Measurements from ENCODE around the gene HSPA9.

Gene HSPA9

DNA sequence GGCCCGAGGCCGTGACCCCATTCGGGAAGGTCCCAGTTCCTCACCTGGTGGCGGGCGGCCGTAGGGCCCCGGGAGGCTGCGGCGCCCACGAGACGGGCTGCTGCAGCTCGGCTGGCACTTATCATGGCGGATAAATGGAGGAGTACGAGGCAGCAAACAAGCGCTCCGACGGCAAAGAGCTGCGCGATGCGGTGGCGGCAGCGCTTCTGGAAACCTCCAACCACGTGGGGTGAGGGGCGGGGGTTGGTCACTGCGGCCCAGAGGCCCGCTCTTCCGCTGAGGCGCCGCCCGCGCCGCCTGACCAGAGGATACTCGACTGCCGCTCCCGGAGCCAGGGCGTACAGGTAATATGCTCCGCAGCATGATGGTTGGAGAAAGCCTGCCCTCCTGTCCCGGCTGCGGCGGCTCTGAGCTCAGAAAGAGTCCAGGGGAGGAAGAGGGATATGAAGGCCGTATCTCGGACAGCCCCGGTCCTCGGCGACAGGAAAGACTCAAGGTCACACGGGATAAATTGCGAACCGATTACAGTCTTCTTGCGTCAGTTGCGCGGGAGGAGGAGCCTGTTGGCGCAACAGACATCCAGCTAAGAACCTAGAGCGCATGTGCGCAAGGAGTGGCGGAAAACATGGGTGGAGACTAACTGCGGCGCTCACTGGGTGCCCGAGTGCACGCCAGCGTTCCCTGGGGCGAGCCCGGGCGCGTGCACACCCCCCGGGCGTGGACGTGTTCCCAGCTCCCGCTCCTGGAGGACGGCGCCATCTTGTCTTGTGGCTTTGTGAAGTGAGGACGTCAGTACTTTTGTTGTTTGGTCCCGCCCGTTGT is at the start of gene HSPA9:
Gene HSPA9, minus strand, starts transcription at position 208 of the 822 bp plus-strand sequence. Its CDS starts 83 bp downstream, at position 125.
- H3K4me1 ChIP-seq (ENCODE audit: control insufficient read depth, insufficient read depth, low read length, unreplicated experiment) = peaks cover 11% of the 10 kb centered on the region
- peak within 1 kb of the TSS; percentile 94 for H3K4me3 ChIP-seq (ENCODE audit: low read depth, low read length)
- peaks cover 44% of the 10 kb centered on the region for H3K79me2 ChIP-seq (ENCODE audit: control insufficient read depth, insufficient read depth, low read length, unreplicated experiment)
- peak within 1 kb of the TSS; percentile 97 for H3K27ac ChIP-seq (ENCODE audit: low read depth, low read length)
- no peaks in the 10 kb centered on the region for H3K27me3 ChIP-seq (ENCODE audit: insufficient read depth, low read length)
- peak within 1 kb of the TSS; percentile 99 for H2AFZ ChIP-seq (ENCODE audit: low read length, unreplicated experiment)
- peaks cover 17% of the 10 kb centered on the region for H3K36me3 ChIP-seq (ENCODE audit: insufficient read depth, low read length)

DNA sequence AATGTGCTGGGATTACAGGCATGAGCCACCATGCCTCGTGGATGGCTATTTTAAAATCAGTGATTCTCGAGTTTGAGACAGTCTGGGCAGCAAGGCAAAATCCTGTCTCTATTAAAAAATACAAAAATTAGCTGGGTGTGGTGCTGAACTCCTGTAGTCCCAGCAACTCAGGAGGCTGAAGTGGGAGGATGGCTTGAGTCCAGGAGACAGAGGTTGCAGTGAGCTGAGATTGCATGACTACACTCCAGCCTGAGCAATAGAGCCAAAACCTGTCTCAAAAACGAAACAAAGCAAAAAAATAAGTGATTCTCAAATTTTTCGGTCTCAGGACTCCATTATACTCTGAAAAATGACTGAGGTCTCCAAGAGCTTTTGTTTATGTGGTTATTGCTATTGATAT is 47.9 kb upstream of the HSPA9 start:
- Histone ChIP-seq H3K4me3 (ENCODE audit: low read depth, low read length) (no peak overlapping the region), H3K27me3 (ENCODE audit: insufficient read depth, low read length) (no peaks in the 10 kb centered on the region), H3K4me1 (ENCODE audit: control insufficient read depth, insufficient read depth, low read length, unreplicated experiment) (no peaks in the 10 kb centered on the region), H3K27ac (ENCODE audit: low read depth, low read length) (no peak overlapping the region), H2AFZ (ENCODE audit: low read length, unreplicated experiment) (no peak overlapping the region), H3K79me2 (ENCODE audit: control insufficient read depth, insufficient read depth, low read length, unreplicated experiment) (no peaks in the 10 kb centered on the region), H3K36me3 (ENCODE audit: insufficient read depth, low read length) (no peaks in the 10 kb centered on the region)

DNA sequence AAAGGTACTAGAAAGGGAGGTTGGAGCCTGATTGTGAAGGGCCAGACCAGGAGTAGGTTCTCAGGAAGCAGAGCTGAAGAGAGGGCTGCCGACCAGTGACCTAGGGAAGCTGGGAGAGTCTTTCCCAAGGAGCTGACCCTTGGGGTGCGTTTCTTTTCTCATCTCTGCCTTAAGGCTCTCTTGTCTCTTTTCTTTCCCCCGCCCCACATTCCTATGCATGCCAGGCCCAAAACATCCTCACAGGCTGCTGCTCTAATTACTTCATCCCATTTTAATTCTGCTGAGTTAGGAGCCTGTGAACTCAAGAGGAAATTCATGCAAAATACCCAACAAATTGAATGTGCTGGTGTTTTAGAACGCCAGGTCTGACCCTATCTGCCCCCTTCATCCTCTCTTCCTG is 46.9 kb upstream of the HSPA9 start:
- H3K27me3 ChIP-seq (ENCODE audit: insufficient read depth, low read length) = no peaks in the 10 kb centered on the region
- H3K36me3 ChIP-seq (ENCODE audit: insufficient read depth, low read length) = no peaks in the 10 kb centered on the region
- H3K27ac ChIP-seq (ENCODE audit: low read depth, low read length) = no peak overlapping the region
- H3K4me1 ChIP-seq (ENCODE audit: control insufficient read depth, insufficient read depth, low read length, unreplicated experiment) = no peaks in the 10 kb centered on the region
- H2AFZ ChIP-seq (ENCODE audit: low read length, unreplicated experiment) = no peak overlapping the region
- no peak overlapping the region for H3K4me3 ChIP-seq (ENCODE audit: low read depth, low read length)
- no peaks in the 10 kb centered on the region for H3K79me2 ChIP-seq (ENCODE audit: control insufficient read depth, insufficient read depth, low read length, unreplicated experiment)

DNA sequence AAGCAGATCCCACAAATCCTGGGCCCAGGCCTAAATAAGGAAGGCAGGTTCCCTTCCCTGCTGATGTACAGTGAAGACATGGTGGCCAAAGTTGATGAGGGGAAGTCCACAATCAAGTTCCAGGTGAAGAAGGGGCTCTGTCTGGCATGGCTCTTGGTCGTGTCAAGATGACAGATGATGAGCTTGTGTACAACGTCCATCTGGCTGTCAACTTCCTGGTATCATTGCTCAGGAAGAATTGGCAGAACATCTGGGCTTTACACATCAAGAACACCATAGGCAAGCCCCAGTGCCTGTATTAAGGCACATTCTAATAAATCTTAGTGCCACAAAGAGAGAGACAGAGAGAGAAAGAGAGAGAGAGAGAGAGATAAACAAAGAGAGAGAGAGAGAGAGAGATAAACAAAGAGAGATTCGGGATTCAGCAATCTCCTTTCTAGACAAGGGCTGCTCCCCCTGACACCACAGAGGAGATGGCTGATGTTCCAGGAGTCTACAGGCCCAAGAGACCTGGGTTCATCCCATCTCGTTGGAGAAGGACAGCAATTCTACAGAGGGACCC is 45.5 kb upstream of the HSPA9 start:
- Histone ChIP-seq H3K36me3 (ENCODE audit: insufficient read depth, low read length) (no peaks in the 10 kb centered on the region), H3K27me3 (ENCODE audit: insufficient read depth, low read length) (no peaks in the 10 kb centered on the region), H3K4me1 (ENCODE audit: control insufficient read depth, insufficient read depth, low read length, unreplicated experiment) (no peaks in the 10 kb centered on the region), H3K27ac (ENCODE audit: low read depth, low read length) (no peak overlapping the region), H3K4me3 (ENCODE audit: low read depth, low read length) (no peak overlapping the region), H2AFZ (ENCODE audit: low read length, unreplicated experiment) (no peak overlapping the region), H3K79me2 (ENCODE audit: control insufficient read depth, insufficient read depth, low read length, unreplicated experiment) (no peaks in the 10 kb centered on the region)

DNA sequence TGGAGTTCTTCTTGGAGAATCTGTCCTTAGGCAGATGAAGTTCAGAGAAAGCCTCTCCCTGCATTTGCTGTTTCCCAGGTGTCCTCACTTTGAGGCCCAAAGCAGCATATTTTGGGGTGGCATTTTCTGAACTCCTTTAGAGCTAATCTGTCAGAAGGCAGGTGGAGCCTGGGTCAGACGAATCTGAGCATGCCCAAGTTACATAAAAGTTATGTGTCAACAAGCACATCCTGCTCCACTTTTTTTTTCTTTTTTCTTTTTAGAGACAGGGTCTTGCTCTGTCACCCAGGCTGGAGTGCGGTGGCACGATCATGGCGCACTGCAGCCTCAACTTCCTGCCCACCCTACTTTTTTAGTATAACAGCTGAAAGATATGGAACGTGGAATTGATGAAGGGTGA is 41.3 kb upstream of the HSPA9 start:
- Histone ChIP-seq H3K27ac (ENCODE audit: low read depth, low read length) (no peak overlapping the region), H3K4me3 (ENCODE audit: low read depth, low read length) (no peak overlapping the region), H3K36me3 (ENCODE audit: insufficient read depth, low read length) (no peaks in the 10 kb centered on the region), H3K27me3 (ENCODE audit: insufficient read depth, low read length) (peaks cover 10% of the 10 kb centered on the region), H3K4me1 (ENCODE audit: control insufficient read depth, insufficient read depth, low read length, unreplicated experiment) (no peaks in the 10 kb centered on the region), H2AFZ (ENCODE audit: low read length, unreplicated experiment) (no peak overlapping the region), H3K79me2 (ENCODE audit: control insufficient read depth, insufficient read depth, low read length, unreplicated experiment) (no peaks in the 10 kb centered on the region)

DNA sequence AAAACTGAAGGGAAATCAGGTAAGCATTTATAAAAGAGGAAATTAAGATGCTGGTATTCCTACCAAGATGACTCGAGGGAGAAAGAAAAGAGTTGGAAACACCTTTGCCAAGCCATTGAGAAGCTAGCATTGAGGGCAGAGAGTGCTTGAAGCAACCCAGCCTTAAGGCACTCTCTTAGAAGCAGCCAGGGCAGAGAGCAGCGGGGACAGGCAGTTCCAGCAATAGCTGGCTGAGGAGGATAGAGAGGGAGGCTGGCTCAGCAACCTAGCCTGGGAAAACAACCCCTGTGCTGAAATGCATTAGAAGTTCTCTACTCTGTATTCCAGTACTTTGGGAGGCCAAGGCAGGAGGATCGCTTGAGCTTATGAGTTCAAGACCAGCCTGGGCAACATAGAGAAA is 40.3 kb upstream of the HSPA9 start:
- Histone ChIP-seq H3K4me3 (ENCODE audit: low read depth, low read length) (no peak overlapping the region), H2AFZ (ENCODE audit: low read length, unreplicated experiment) (no peak overlapping the region), H3K36me3 (ENCODE audit: insufficient read depth, low read length) (no peaks in the 10 kb centered on the region)

DNA sequence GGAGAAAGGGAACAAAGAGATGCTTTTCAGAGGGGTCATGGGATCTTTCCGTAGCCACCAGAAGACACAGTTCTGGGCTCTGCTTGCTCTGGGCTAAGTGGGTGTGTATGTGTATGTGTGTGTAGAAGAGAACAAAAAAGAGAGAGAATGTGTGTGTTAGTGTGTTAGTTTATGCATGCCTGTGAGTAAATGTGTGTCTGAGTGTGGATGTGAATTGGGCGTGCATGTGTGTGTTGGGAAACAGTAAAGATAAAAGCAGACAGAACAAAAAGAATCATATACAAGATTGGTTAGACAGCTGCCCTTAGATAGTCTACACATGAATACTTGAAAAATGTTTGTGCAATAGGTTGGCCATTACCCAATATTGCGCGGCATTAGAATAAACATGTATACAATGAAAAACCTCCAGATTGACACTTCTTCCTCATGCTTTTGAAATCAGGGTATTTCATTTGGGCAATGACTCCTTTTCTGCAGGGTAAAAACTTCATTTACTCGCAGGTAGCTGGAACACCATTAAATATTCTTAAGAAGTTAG is 36.5 kb upstream of the HSPA9 start:
- Histone ChIP-seq H3K4me3 (ENCODE audit: low read depth, low read length) (no peak overlapping the region), H3K36me3 (ENCODE audit: insufficient read depth, low read length) (no peaks in the 10 kb centered on the region), H3K27ac (ENCODE audit: low read depth, low read length) (no peak overlapping the region), H2AFZ (ENCODE audit: low read length, unreplicated experiment) (no peak overlapping the region), H3K4me1 (ENCODE audit: control insufficient read depth, insufficient read depth, low read length, unreplicated experiment) (no peaks in the 10 kb centered on the region), H3K27me3 (ENCODE audit: insufficient read depth, low read length) (peaks cover 11% of the 10 kb centered on the region), H3K79me2 (ENCODE audit: control insufficient read depth, insufficient read depth, low read length, unreplicated experiment) (no peaks in the 10 kb centered on the region)

More for the DNA sequence above, 40.3 kb upstream of the HSPA9 start:
- no peak overlapping the region for H3K27ac ChIP-seq (ENCODE audit: low read depth, low read length)
- peaks cover 11% of the 10 kb centered on the region for H3K27me3 ChIP-seq (ENCODE audit: insufficient read depth, low read length)
- H3K79me2 ChIP-seq (ENCODE audit: control insufficient read depth, insufficient read depth, low read length, unreplicated experiment) = no peaks in the 10 kb centered on the region
- H3K4me1 ChIP-seq (ENCODE audit: control insufficient read depth, insufficient read depth, low read length, unreplicated experiment) = no peaks in the 10 kb centered on the region

DNA sequence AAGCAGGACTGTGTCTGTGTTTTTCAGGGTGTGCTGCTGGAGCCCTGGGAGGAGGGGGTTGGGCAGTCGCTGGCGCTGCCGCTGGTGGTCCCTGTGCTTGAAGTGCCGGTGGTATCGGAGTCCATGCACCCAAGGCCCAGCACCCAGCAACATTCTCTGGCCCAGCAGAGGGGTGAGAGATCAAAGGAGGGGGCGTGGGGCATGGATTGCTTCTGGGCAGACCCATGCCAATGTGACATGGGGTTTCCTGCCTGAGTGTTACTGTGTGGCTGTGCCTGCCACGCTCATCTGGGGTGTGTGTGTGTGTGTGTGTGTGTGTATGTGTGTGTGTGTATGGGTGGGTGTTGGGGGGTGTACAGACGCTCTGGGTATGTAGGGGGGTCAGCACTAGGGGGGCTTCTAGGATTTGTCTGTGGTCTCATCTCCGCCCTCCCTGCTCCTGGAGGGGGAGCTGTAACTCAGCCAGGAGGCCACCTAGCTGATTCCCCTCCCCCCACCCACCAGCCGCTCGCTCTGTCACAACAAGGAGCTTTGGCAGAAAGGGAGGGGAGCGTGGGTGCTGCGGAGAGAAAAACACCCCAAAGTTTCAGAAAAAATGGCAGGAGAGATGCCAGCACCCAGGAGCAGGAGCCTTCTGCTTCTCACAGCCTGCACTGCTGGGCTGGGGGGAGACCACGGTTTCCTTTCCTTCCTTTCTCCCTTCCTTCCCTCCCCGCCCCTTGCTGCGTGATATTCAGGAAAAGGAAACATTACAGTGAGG is 35.9 kb upstream of the HSPA9 start:
- peaks cover 12% of the 10 kb centered on the region for H3K27me3 ChIP-seq (ENCODE audit: insufficient read depth, low read length)
- H3K27ac ChIP-seq (ENCODE audit: low read depth, low read length) = no peak overlapping the region
- H3K4me3 ChIP-seq (ENCODE audit: low read depth, low read length) = no peak overlapping the region
- H3K36me3 ChIP-seq (ENCODE audit: insufficient read depth, low read length) = no peaks in the 10 kb centered on the region
- no peak overlapping the region for H2AFZ ChIP-seq (ENCODE audit: low read length, unreplicated experiment)
- no peaks in the 10 kb centered on the region for H3K4me1 ChIP-seq (ENCODE audit: control insufficient read depth, insufficient read depth, low read length, unreplicated experiment)
- no peaks in the 10 kb centered on the region for H3K79me2 ChIP-seq (ENCODE audit: control insufficient read depth, insufficient read depth, low read length, unreplicated experiment)

DNA sequence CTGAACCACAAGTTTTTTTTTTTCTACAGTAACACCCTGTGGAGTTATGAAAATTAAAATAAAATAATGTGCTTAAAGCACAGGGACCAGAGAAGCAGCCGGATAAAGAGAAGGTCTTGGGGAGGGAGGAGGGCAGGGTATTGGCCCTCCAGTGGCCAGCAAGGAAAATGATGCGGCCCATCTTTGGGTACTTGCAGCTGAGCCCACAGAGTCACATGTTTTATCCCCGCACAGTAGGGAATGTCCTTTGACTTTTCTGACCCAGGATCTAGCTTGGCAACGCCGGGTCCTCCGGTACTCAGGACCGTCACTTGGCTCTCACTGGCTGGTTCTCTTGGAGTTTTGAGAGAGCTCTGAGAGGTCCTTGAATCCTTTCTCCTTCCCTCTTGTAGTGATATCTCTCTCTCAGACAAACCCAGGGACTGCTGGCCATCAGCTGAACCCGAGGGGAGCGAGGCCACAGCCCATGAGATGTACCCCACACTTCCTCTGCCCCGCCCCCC is 35.3 kb upstream of the HSPA9 start:
- Histone ChIP-seq H3K27me3 (ENCODE audit: insufficient read depth, low read length) (peaks cover 16% of the 10 kb centered on the region), H3K4me3 (ENCODE audit: low read depth, low read length) (no peak overlapping the region), H2AFZ (ENCODE audit: low read length, unreplicated experiment) (no peak overlapping the region), H3K4me1 (ENCODE audit: control insufficient read depth, insufficient read depth, low read length, unreplicated experiment) (no peaks in the 10 kb centered on the region), H3K27ac (ENCODE audit: low read depth, low read length) (no peak overlapping the region), H3K36me3 (ENCODE audit: insufficient read depth, low read length) (no peaks in the 10 kb centered on the region), H3K79me2 (ENCODE audit: control insufficient read depth, insufficient read depth, low read length, unreplicated experiment) (no peaks in the 10 kb centered on the region)

DNA sequence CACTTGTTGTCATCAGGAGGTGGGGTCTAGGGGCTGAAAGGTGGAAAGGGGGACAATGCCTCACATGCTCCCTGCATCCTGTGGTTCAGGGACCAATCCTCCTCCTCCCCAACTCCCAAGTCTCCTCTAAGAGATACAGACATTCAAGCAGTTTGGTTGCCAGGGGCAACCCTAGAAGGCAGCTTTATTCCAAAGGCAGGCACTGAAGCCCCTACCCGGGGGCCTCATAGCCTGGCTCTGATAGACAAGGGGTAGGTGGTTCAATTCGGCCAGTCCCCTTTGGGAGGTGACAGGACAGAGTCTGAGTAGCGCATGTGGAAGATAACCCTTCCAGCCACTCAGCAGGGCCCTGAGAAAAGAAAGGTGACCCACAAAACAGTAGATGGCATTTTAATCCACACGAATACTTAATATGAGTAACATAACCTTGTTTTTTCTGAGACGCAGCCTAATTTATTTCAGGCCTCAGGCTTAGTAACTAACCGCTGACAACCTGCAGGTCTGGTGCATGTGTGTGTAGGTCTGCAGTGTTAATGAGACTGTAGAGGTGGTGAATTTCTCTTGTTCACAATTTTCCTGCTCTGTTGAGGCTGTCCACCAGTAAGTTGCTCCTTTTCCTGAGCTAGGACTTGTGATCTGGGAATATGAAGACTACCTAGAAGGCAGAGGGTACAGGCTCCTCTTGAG is 31.3 kb upstream of the HSPA9 start:
- Histone ChIP-seq H2AFZ (ENCODE audit: low read length, unreplicated experiment) (no peak overlapping the region), H3K27ac (ENCODE audit: low read depth, low read length) (no peak overlapping the region), H3K4me3 (ENCODE audit: low read depth, low read length) (no peak overlapping the region), H3K36me3 (ENCODE audit: insufficient read depth, low read length) (no peaks in the 10 kb centered on the region), H3K79me2 (ENCODE audit: control insufficient read depth, insufficient read depth, low read length, unreplicated experiment) (no peaks in the 10 kb centered on the region), H3K4me1 (ENCODE audit: control insufficient read depth, insufficient read depth, low read length, unreplicated experiment) (peaks cover 2% of the 10 kb centered on the region), H3K27me3 (ENCODE audit: insufficient read depth, low read length) (peaks cover 13% of the 10 kb centered on the region; the same call in 1 of the 2 replicates)
